PC-9 (cell line): ENCODE data around the gene GGNBP2.

ENCODE experiments used
- CTCF ChIP-seq: fragments of 200-600 bp; sonication (generic); conservative IDR thresholded peaks from 2 replicates; pipeline ENCODE4 v1.6.1; 2017; ENCODE audit warnings: mixed run types, antibody characterized with exemption, mild to moderate bottlenecking, moderate library complexity
- EZH2 ChIP-seq: fragments of 200-600 bp; sonication (generic); IDR thresholded peaks from 2 replicates; pipeline ENCODE4 v1.8.0; 2017; ENCODE audit warnings: antibody characterized with exemption, low read depth

- TF ChIP-seq CTCF: no peak
- TF ChIP-seq EZH2: no peak
Observed at GRCh38 chr17:36534840-36535668, 9.7 kb upstream of the GGNBP2 start, which contains the start of the genes MYO19 and PIGW.
